ENCODE measurements around the gene SNORC. TPM values are rescaled to one million over a fixed set of nuclear protein-coding genes. Genes with fewer than 3 reads are reported as not detected.

SNORC gene
- total and polyA plus RNA-seq, 2 of the 13 experiments (the other 11 are each of a cell fraction or from before 2014, with no cell fraction given): 59.1 to 86.1 TPM

- TF ChIP-seq, protein P1, sequence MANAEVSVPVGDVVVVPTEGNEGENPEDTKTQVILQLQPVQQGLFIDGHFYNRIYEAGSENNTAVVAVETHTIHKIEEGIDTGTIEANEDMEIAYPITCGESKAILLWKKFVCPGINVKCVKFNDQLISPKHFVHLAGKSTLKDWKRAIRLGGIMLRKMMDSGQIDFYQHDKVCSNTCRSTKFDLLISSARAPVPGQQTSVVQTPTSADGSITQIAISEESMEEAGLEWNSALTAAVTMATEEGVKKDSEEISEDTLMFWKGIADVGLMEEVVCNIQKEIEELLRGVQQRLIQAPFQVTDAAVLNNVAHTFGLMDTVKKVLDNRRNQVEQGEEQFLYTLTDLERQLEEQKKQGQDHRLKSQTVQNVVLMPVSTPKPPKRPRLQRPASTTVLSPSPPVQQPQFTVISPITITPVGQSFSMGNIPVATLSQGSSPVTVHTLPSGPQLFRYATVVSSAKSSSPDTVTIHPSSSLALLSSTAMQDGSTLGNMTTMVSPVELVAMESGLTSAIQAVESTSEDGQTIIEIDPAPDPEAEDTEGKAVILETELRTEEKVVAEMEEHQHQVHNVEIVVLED (CRISPR knock-in tag; IDR thresholded peaks at IDR 0.05; ENCODE audit: borderline replicate concordance): 0 out of 2 replicates have a peak, but pooled peaks have one; percentile 21
- TF ChIP-seq GTF3A (CRISPR knock-in tag; conservative IDR thresholded peaks at IDR 0.05): no peak; the same call in 1 of the 2 replicates
- no peak for TF ChIP-seq NPAS2 (CRISPR knock-in tag; IDR thresholded peaks at IDR 0.05; ENCODE audit: borderline replicate concordance)
- TF ChIP-seq, protein P2, sequence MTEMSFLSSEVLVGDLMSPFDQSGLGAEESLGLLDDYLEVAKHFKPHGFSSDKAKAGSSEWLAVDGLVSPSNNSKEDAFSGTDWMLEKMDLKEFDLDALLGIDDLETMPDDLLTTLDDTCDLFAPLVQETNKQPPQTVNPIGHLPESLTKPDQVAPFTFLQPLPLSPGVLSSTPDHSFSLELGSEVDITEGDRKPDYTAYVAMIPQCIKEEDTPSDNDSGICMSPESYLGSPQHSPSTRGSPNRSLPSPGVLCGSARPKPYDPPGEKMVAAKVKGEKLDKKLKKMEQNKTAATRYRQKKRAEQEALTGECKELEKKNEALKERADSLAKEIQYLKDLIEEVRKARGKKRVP (CRISPR knock-in tag; IDR thresholded peaks at IDR 0.05): no peak
- TF ChIP-seq ZNF746 (CRISPR knock-in tag; IDR thresholded peaks at IDR 0.05): peak; percentile 68
- TF ChIP-seq THRA (CRISPR knock-in tag; IDR thresholded peaks at IDR 0.05; ENCODE audit: borderline replicate concordance): peak; percentile 88; the same call in 1 of the 2 replicates
- TF ChIP-seq ZNF839 (CRISPR knock-in tag; IDR thresholded peaks at IDR 0.05; ENCODE audit: borderline replicate concordance): no peak
- TF ChIP-seq AHR (CRISPR knock-in tag; IDR thresholded peaks at IDR 0.05): no peak; the same call in 1 of the 2 replicates
- TF ChIP-seq ZMYM2 (CRISPR knock-in tag; IDR thresholded peaks at IDR 0.05): peak; percentile 49; the same call in 1 of the 2 replicates
- TF ChIP-seq ARNT2 (CRISPR knock-in tag; IDR thresholded peaks at IDR 0.05; ENCODE audit: low read depth): peak; percentile 83
- TF ChIP-seq HMGA1 (CRISPR knock-in tag; conservative IDR thresholded peaks at IDR 0.05): no peak
- TF ChIP-seq ISX (CRISPR knock-in tag; conservative IDR thresholded peaks at IDR 0.05): no peak
- no peak for TF ChIP-seq KLF12 (CRISPR knock-in tag; IDR thresholded peaks at IDR 0.05; ENCODE audit: borderline replicate concordance)
- no peak for TF ChIP-seq ZFP41 (CRISPR knock-in tag; IDR thresholded peaks at IDR 0.05; ENCODE audit: borderline replicate concordance)
- no peak for TF ChIP-seq ZNF7 (CRISPR knock-in tag; IDR thresholded peaks at IDR 0.05)
- TF ChIP-seq SOX5 (CRISPR knock-in tag; IDR thresholded peaks at IDR 0.05; ENCODE audit: borderline replicate concordance): peak; percentile 44; the same call in 1 of the 2 replicates
- TF ChIP-seq ZNF773 (CRISPR knock-in tag; IDR thresholded peaks at IDR 0.05; ENCODE audit: borderline replicate concordance): no peak
- TF ChIP-seq, protein P3, sequence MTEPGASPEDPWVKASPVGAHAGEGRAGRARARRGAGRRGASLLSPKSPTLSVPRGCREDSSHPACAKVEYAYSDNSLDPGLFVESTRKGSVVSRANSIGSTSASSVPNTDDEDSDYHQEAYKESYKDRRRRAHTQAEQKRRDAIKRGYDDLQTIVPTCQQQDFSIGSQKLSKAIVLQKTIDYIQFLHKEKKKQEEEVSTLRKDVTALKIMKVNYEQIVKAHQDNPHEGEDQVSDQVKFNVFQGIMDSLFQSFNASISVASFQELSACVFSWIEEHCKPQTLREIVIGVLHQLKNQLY (CRISPR knock-in tag; IDR thresholded peaks at IDR 0.05): peak; percentile 43; the same call in 1 of the 2 replicates
- TF ChIP-seq, protein P4, sequence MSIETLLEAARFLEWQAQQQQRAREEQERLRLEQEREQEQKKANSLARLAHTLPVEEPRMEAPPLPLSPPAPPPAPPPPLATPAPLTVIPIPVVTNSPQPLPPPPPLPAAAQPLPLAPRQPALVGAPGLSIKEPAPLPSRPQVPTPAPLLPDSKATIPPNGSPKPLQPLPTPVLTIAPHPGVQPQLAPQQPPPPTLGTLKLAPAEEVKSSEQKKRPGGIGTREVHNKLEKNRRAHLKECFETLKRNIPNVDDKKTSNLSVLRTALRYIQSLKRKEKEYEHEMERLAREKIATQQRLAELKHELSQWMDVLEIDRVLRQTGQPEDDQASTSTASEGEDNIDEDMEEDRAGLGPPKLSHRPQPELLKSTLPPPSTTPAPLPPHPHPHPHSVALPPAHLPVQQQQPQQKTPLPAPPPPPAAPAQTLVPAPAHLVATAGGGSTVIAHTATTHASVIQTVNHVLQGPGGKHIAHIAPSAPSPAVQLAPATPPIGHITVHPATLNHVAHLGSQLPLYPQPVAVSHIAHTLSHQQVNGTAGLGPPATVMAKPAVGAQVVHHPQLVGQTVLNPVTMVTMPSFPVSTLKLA (IDR thresholded peaks at IDR 0.05): no peak
- no peak for TF ChIP-seq MTA3 (CRISPR knock-in tag; IDR thresholded peaks at IDR 0.05)
- TF ChIP-seq KDM2A (CRISPR knock-in tag; IDR thresholded peaks at IDR 0.05; ENCODE audit: borderline replicate concordance, low read depth): peak; percentile 69; the same call in 1 of the 2 replicates
Observed at GRCh38 chr2:232871835-232872736, 2.0 kb downstream of the SNORC start (continued).
